Liver (tissue), 3 donors: ENCODE measurements around the gene DUSP21.

Experiments used
- CTCF ChIP-seq: fragments of 150-350 bp; IDR thresholded peaks from 2 replicates; pipeline ENCODE4 v1.5.1; 2017; ENCODE audit warnings: improper control_type of control experiment, low read depth, low read length; ENCODE audit not compliant: missing input control
- EGR1 ChIP-seq, 2 donors: IDR thresholded peaks; 2 replicates each; pipeline ENCODE4 v1.6.1; 2016 to 2018; ENCODE audit warnings: antibody characterized with exemption in 2 of 2, low read depth in 2 of 2
- FOXA2 ChIP-seq: IDR thresholded peaks from 2 replicates; pipeline ENCODE4 v1.6.1; 2016; ENCODE audit warnings: antibody characterized with exemption
- GABPA ChIP-seq, 2 donors: IDR thresholded peaks in 1 of 2; conservative IDR thresholded peaks in 1 of 2; 2 replicates each; pipeline ENCODE4 v1.6.1; 2016; ENCODE audit warnings: antibody characterized with exemption in 2 of 2, mild to moderate bottlenecking in 1 of 2, moderate library complexity in 1 of 2
- JUND ChIP-seq, 2 donors: IDR thresholded peaks; 2 replicates each; pipeline ENCODE4 v1.6.1; 2016; ENCODE audit warnings: antibody characterized with exemption in 2 of 2
- MAX ChIP-seq: IDR thresholded peaks from 2 replicates; pipeline ENCODE4 v1.6.1; 2016; ENCODE audit warnings: antibody characterized with exemption
- RAD21 ChIP-seq, 2 donors: IDR thresholded peaks; 2 replicates each; pipeline ENCODE4 v1.6.1; 2016; ENCODE audit warnings: antibody characterized with exemption in 2 of 2, mild to moderate bottlenecking in 2 of 2
- REST ChIP-seq: IDR thresholded peaks from 2 replicates; pipeline ENCODE4 v1.6.1; 2016; ENCODE audit warnings: antibody characterized with exemption, mild to moderate bottlenecking
- RXRA ChIP-seq, 2 donors: IDR thresholded peaks; 2 replicates each; pipeline ENCODE4 v1.6.1; 2017 to 2018; ENCODE audit warnings: antibody characterized with exemption in 2 of 2, mild to moderate bottlenecking in 1 of 2
- TAF1 ChIP-seq: conservative IDR thresholded peaks from 2 replicates; pipeline ENCODE4 v1.6.1; 2016; ENCODE audit warnings: antibody characterized with exemption, mild to moderate bottlenecking
- YY1 ChIP-seq: IDR thresholded peaks from 2 replicates; pipeline ENCODE4 v1.6.1; 2016; ENCODE audit warnings: antibody characterized with exemption, mild to moderate bottlenecking
- ZBTB33 ChIP-seq: IDR thresholded peaks from 2 replicates; pipeline ENCODE4 v1.6.1; 2016; ENCODE audit warnings: antibody characterized with exemption
- donor health status: healthy.
- donor health status: healthy.

- no peak for TF ChIP-seq MAX
- no peak for TF ChIP-seq CTCF
- TF ChIP-seq REST, result no peak
- no peak for TF ChIP-seq RAD21 (IDR thresholded peaks at IDR 0.05)
- TF ChIP-seq FOXA2, result no peak
- TF ChIP-seq EGR1 (IDR thresholded peaks at IDR 0.05; ENCODE audit: low read depth in 2 of 2), result no peak
- TF ChIP-seq ZBTB33, result no peak
- no peak for TF ChIP-seq GABPA (IDR thresholded peaks at IDR 0.05 in 1 of 2, conservative IDR thresholded peaks at IDR 0.05 in 1 of 2)
- no peak for TF ChIP-seq YY1
- no peak for TF ChIP-seq JUND (IDR thresholded peaks at IDR 0.05)
- no peak for TF ChIP-seq RXRA (IDR thresholded peaks at IDR 0.05)
- TF ChIP-seq TAF1, result no peak
These were observed 47.8 kb downstream of the DUSP21 start for GRCh38 chrX:44891642-44892041.
